Cardiac muscle cell (in vitro differentiated cells and primary cell): ENCODE data around the gene VAMP5. TPM values are rescaled to one million over a fixed set of nuclear protein-coding genes. Genes with fewer than 3 reads are reported as not detected.
"Not testable (repeated sequence)": the region's sequence is repeated elsewhere in the genome, so short reads cannot be mapped to it uniquely, and the experiment has no call there.

ENCODE experiments used
- DNase-seq, 2 donors: peaks; one replicate each; pipeline versions ENCODE4 v3.0.0 to v3.0.0-alpha.2; 2010 to 2017; ENCODE audit warnings: low read depth in 1 of 2, low spot score in 1 of 2
- H3K27ac ChIP-seq: fragments of 200-600 bp; sonication (generic); 2 replicates; pipeline ENCODE4 v1.5.1; 2016
- H3K27me3 ChIP-seq: fragments of 200-600 bp; sonication (generic); 2 replicates; pipeline ENCODE4 v1.6.0; 2016; ENCODE audit warnings: control low read depth
- H3K36me3 ChIP-seq: fragments of 200-600 bp; sonication (generic); 2 replicates; pipeline ENCODE4 v1.5.1; 2016; ENCODE audit warnings: control low read depth
- H3K4me1 ChIP-seq: fragments of 200-600 bp; sonication (generic); 2 replicates; pipeline ENCODE4 v1.8.1; 2017; ENCODE audit warnings: low read depth, mild to moderate bottlenecking, mixed run types
- H3K4me3 ChIP-seq: fragments of 200-600 bp; sonication (generic); 2 replicates; pipeline ENCODE4 v1.5.1; 2016; ENCODE audit warnings: mild to moderate bottlenecking
- H3K9me3 ChIP-seq: fragments of 200-600 bp; sonication (generic); 2 replicates; pipeline ENCODE4 v1.5.1; 2017; ENCODE audit warnings: low read depth, mild to moderate bottlenecking, control low read depth
- CTCF ChIP-seq: IDR thresholded peaks from 2 replicates; pipeline ENCODE4 v1.5.1; 2012; ENCODE audit warnings: low read depth, mild to moderate bottlenecking, low read length
- polyA plus RNA-seq: library from polyadenylated mRNA; unstranded; fragments of >200 nt; fragmentation: Nextera tagmentation; extraction: Ambion mirVana; gene quantifications from 2 replicates; pipeline ENCODE4 v1.2.1, GENCODE V29; 2016
- total RNA-seq: library from RNA; depleted of rRNA; stranded (reverse); fragments of >200 nt; gene quantifications from 2 replicates; pipeline ENCODE4 v1.2.3, GENCODE V29; 2016

The VAMP5 gene
- total and polyA plus RNA-seq, 2 experiments from 2014 or later: 7.7 to 19.1 TPM

- Histone ChIP-seq H3K27ac (peak overlapping the region; percentile 100), H3K9me3 (no peaks in the 10 kb centered on the region), H3K27me3 (no peaks in the 10 kb centered on the region), H3K36me3 (peaks cover 37% of the 10 kb centered on the region), H3K4me3 (peak overlapping the region; percentile 98), H3K4me1 (peaks cover 29% of the 10 kb centered on the region)
- DNase-seq: peak; percentile 76 to 79
- TF ChIP-seq CTCF: no peak
These were observed 44.7 kb upstream of the VAMP5 start for GRCh38 chr2:85539361-85540132.

DNA sequence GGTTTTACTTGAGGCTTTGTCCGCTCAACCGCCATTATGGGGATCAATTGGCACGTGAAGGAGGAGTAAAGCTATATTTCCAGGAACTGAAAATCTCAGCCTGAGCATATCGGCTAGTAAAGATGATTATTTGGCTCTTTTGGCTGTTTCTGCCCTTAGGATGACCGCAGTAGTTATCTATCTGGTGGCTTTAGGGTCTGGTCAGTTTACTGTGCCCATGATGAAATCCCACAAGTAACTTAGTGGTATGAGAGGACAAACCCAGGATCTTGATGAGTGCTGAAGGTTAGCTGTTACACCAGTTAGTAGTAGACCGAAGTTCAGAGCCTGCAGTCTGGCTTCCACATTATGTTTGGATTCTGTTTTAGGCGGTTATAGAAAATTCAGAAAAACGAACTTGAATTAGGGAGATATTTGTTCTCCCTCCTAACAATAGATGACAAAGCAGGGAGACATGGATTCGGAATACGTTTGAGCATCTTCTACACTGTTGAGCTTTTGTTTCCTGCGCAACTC lies 44.0 kb upstream of the VAMP5 start:
- TF ChIP-seq CTCF: no peak
- peak overlapping the region; percentile 98 for H3K4me3 ChIP-seq
- peaks cover 43% of the 10 kb centered on the region for H3K36me3 ChIP-seq
- peak in 1 of 2 donors; percentile 43 for DNase-seq
- H3K9me3 ChIP-seq: no peaks in the 10 kb centered on the region
- H3K27me3 ChIP-seq: no peaks in the 10 kb centered on the region
- H3K27ac ChIP-seq: peak overlapping the region; percentile 100
- peaks cover 25% of the 10 kb centered on the region for H3K4me1 ChIP-seq

DNA sequence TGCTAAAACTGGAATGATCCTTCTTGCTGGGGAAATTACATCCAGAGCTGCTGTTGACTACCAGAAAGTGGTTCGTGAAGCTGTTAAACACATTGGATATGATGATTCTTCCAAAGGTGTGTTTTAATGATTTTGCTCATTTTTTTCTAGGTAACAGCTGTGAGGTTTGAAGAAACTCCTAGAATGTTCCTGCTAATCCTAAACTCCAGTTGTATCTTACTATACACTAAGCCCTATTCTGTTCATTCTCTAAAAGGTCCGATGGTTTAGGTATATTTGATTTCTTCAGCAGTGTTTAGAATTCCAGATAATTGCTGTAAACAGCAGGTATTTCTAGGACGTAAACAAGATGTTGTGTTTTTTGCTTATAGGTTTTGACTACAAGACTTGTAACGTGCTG lies 43.0 kb upstream of the VAMP5 start:
- Histone ChIP-seq H3K27ac (peak overlapping the region; percentile 100), H3K36me3 (peaks cover 50% of the 10 kb centered on the region), H3K9me3 (no peaks in the 10 kb centered on the region), H3K4me1 (peaks cover 25% of the 10 kb centered on the region), H3K4me3 (peak overlapping the region; percentile 98), H3K27me3 (no peaks in the 10 kb centered on the region)
- TF ChIP-seq CTCF: no peak
- DNase-seq: no peak

- TF ChIP-seq CTCF: no peak
- H3K4me1 ChIP-seq: peaks cover 19% of the 10 kb centered on the region
- H3K36me3 ChIP-seq: peaks cover 50% of the 10 kb centered on the region
- H3K27ac ChIP-seq: peak overlapping the region; percentile 42
- no peaks in the 10 kb centered on the region for H3K27me3 ChIP-seq
- no peak overlapping the region for H3K4me3 ChIP-seq
- no peak for DNase-seq
- no peaks in the 10 kb centered on the region for H3K9me3 ChIP-seq
These were observed 42.3 kb upstream of the VAMP5 start for GRCh38 chr2:85541753-85542457.

DNA sequence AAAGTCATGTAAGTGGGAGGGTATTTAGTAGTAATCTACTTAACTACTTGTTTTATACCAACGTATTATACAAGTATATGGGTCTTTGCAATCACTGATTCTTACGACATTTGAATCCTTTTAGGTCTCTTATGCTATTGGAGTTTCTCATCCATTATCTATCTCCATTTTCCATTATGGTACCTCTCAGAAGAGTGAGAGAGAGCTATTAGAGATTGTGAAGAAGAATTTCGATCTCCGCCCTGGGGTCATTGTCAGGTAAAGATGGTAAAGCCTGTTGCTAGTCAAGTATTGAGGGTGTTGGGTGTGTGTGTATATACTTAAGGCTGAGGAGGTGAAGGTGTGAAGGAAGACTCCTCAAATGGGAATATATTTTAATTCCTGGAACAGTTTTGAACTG lies 41.5 kb upstream of the VAMP5 start:
- no peak for DNase-seq
- no peak for TF ChIP-seq CTCF
- Histone ChIP-seq H3K9me3 (no peaks in the 10 kb centered on the region), H3K36me3 (peaks cover 50% of the 10 kb centered on the region), H3K27ac (peak overlapping the region; percentile 42), H3K4me1 (peaks cover 10% of the 10 kb centered on the region), H3K27me3 (no peaks in the 10 kb centered on the region), H3K4me3 (no peak overlapping the region)

DNA sequence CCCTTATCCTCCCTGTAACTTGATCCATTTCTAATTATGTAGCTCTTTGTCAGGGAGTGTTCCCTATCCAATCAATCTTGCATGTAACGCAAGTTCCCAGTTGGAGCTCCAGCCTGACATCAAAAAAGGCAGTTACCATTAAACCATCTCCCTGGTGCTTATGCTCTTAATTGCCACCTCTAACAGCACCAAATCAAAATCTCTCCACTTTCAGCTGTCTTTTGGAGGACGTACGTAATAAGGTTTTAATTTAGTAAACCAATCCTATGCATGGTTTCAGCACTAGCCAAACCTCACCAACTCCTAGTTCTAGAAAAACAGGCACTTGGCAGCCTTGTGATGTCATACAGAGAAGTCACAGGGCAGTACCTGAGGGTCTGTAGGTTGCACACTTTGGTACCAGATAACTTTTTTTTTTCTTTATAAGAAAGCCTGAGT lies 40.0 kb upstream of the VAMP5 start:
- H3K4me1 ChIP-seq: not testable (repeated sequence)
- peak overlapping the region; percentile 16 for H3K27ac ChIP-seq
- peaks cover 50% of the 10 kb centered on the region for H3K36me3 ChIP-seq

GRCh38 chr2:85544915-85545779 lies 39.1 kb upstream of the VAMP5 start:
- DNase-seq, H3K4me3 ChIP-seq, H3K27me3 ChIP-seq, H3K9me3 ChIP-seq, H3K4me1 ChIP-seq: not testable (repeated sequence)
- Histone ChIP-seq H3K36me3 (peaks cover 53% of the 10 kb centered on the region), H3K27ac (peak overlapping the region; percentile 57)

More for the DNA sequence above, 40.0 kb upstream of the VAMP5 start:
- not testable (repeated sequence) for H3K9me3 ChIP-seq, DNase-seq, H3K27me3 ChIP-seq, H3K4me3 ChIP-seq
